Heart right ventricle (tissue), 16 donors: ENCODE measurements around the gene SORCS3. TPM values are rescaled to one million over a fixed set of nuclear protein-coding genes. Genes with fewer than 3 reads are reported as not detected.

ENCODE experiments used
- ATAC-seq, 8 donors: fragments of 200-7000 bp; cut with Tn5 transposase; one replicate each; pipeline ENCODE4 v1.9.1; 2020; ENCODE audit warnings: mild to moderate bottlenecking in 8 of 8, moderate library complexity in 8 of 8, moderate number of reproducible peaks in 1 of 8
- DNase-seq, 2 donors: peaks; one replicate each; pipeline ENCODE4 v3.0.0-alpha.2; 2020
- H3K27ac ChIP-seq, 10 donors: fragments of 200-600 bp; sonication (generic) in 2 of 10; one replicate each; pipeline versions ENCODE4 v1.5.0 to v1.8.0; 2020 to 2022; ENCODE audit warnings: mild to moderate bottlenecking in 3 of 10
- H3K27me3 ChIP-seq, 7 donors: fragments of 200-600 bp; one replicate each; pipeline ENCODE4 v1.8.0; 2021 to 2022; ENCODE audit warnings: mild to moderate bottlenecking in 2 of 7
- H3K36me3 ChIP-seq, 9 donors: fragments of 200-600 bp; sonication (generic) in 1 of 9; one replicate each; pipeline versions ENCODE4 v1.5.0 to v1.8.0; 2020 to 2022; ENCODE audit warnings: mild to moderate bottlenecking in 2 of 9
- H3K4me1 ChIP-seq, 9 donors: fragments of 200-600 bp; sonication (generic) in 1 of 9; one replicate each; pipeline versions ENCODE4 v1.5.0 to v1.8.0; 2020 to 2022; ENCODE audit warnings: mild to moderate bottlenecking in 4 of 9
- H3K4me3 ChIP-seq, 10 donors: fragments of 200-600 bp; sonication (generic) in 2 of 10; one replicate each; pipeline versions ENCODE4 v1.5.0 to v1.8.0; 2020 to 2022; ENCODE audit warnings: mild to moderate bottlenecking in 7 of 10, moderate library complexity in 2 of 10
- H3K9me3 ChIP-seq, 11 donors: fragments of 200-600 bp in 10 of 11; sonication (generic) in 2 of 11; one replicate each; pipeline versions ENCODE4 v1.5.0 to v1.8.0; 2013 to 2022; ENCODE audit warnings: mild to moderate bottlenecking in 2 of 11, control low read depth in 1 of 11, moderate library complexity in 1 of 11
- CTCF ChIP-seq, 9 donors: fragments of 200-600 bp; sonication (generic) in 2 of 9; IDR thresholded peaks; one replicate each; pipeline versions ENCODE4 v1.5.0 to v1.8.0; 2021 to 2022; ENCODE audit warnings: antibody characterized with exemption in 9 of 9, mild to moderate bottlenecking in 5 of 9, moderate library complexity in 1 of 9
- WGBS, 2 donors: extraction: QIAGEN DNeasy Blood & Tissue Kit; methylation state at CpG; one replicate each; pipeline ENCODE4 v1.1.7; 2013; ENCODE audit warnings: inconsistent platforms in 1 of 2; 5-methylcytosine and 5-hydroxymethylcytosine counted together
- intact Hi-C, 10 donors: fragments of 100-400 bp; cut with DNase I; formaldehyde crosslinking; loops; one replicate each; pipeline versions ENCODE4 v1.11.1 to v1.14.2; 2022
- polyA plus RNA-seq, 2 donors: library from polyadenylated mRNA; stranded (reverse); fragments of 200-250 nt; gene quantifications; one replicate each; pipeline ENCODE4 v1.2.3, GENCODE V29; 2013
- total RNA-seq, 10 donors: library from RNA; stranded (reverse); fragmentation: NEBNext Ultra II Directional in 3 of 10; extraction: Animal tissue kit (Norgen Biotek cat#: 25700) in 3 of 10; gene quantifications; one replicate each; pipeline versions ENCODE4 v1.2.1 to v1.2.4, GENCODE V29; 2021 to 2023
- donor health status: Arrhythmogenic right ventricular cardiomyopathy.
- donor health status: ischemic (EF 13 %, LVEDD 7.1; RV severe dilation, severe dysfunction).
- donor health status: healthy with polysubstance abuse.
- donor health status: DM: no; HTN: yes; CAD: no.
- donor health status: DM: no; HTN: no; CAD: no.
- donor health status: ischemic (EF 25% LVEDD 6.9; RV normal size, moderate dysfunction).
- donor health status: ischemic (EF 25% LVEDD 5.7; RV mildly dilated, moderate dysfunction).
- donor health status: healthy.
- donor health status: DM: yes; HTN: yes; CAD: no.
- donor health status: Ischemic cardiomyopathy.
- donor health status: ischemic (EF 35%, LVEDD 5.7; RV mildly dilated, moderate dysfunction).
- donor health status: nonischemic (EF 11% LVEDD 7.7; RV severe dilation, severe dysfunction).
- donor health status: DM: yes; HTN: yes; CAD: no.
- donor health status: PGD.
- donor health status: ischemic (EF 29% LVEDD 5.4; RV normal size, mild dysfunction).
- donor health status: nonischemic (EF 23%, LVEDD 6.1; RV moderate dilation, normal function).

SORCS3 gene
- total and polyA plus RNA-seq, 12 donors, result 0.01 to 0.09 (median 0.05) TPM; not detected in 4

DNA sequence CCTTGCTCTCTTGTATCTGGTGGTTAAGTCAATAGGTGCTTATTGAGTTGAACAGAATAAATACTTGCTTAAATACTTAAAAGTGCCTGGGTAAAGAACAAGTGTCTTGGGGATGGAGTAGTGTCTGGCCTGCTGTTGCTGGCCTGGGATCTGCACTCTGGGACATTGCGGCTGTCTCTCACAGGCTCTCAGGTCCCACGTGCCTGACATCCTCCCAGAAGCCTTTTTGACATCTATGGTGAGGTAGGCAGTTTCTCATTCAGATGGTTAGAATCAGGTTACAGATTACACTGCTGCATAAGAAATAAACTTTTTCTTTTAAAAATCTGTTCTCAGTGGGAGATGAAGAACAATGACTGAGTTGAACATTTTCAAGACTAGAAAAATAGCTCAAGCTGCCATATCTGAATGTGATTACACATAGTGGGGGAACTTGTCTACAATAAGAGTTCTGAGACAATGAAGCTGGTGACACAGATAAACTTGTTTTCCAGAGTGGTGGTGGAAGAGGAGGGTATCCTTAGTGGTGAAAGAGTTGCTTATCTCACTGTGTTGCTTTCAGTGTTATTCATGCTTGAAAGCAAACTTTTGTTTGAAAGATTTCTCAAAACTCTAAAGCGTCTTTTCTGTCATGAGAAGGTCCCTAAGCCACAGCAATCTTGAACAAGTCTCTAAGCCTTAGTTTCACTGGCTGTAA is 9.7 kb downstream of the SORCS3 start:
- no peak overlapping the region for H3K27ac ChIP-seq
- H3K27me3 ChIP-seq, result peaks cover 0 to 38% (median 13%) of the 10 kb centered on the region in 7 donors
- no peak overlapping the region for H3K4me3 ChIP-seq
- no peaks in the 10 kb centered on the region for H3K36me3 ChIP-seq
- H3K9me3 ChIP-seq, result no peaks in the 10 kb centered on the region
- H3K4me1 ChIP-seq, result no peaks in the 10 kb centered on the region
- DNase-seq (no peak), ATAC-seq (no peak)
- WGBS, 2 donors, result 62 to 68% methylated on average over 3 of the region's 3 CpGs
- no peak for TF ChIP-seq CTCF (IDR thresholded peaks at IDR 0.05)
- intact Hi-C loops, result loop anchor here in 5 of 10 donors (1.0 to 10.0 kb wide), 5 partner anchors 124 to 277 kb away; no protein-coding TSS in a partner anchor

DNA sequence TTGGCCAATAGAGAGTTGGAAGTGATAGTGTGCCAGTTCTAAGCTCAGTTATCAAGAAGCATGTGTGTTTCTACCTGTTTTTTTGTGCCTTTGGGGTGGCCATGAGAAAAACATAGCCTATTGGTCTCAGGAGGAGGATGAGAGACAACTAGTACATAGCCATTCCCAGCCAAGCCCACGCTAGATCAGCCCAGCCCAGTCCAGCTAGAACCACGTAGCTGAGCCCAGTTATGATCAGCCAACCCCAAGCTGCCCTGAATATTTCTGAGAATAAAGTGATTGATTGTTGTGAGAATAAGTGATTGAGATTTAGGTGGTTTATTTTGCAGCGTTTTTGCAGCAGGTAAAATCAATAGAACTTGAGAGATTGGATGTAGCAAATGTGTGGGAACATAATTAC is 15.9 kb downstream of the SORCS3 start:
- DNase-seq (no peak), ATAC-seq (no peak)
- WGBS, 2 donors, result 77 to 81% methylated on average over 3 of the region's 3 CpGs
- no peak overlapping the region for H3K27ac ChIP-seq
- no peaks in the 10 kb centered on the region for H3K36me3 ChIP-seq
- H3K4me1 ChIP-seq, result no peaks in the 10 kb centered on the region
- peaks cover 0 to 18% (median 14%) of the 10 kb centered on the region in 7 donors for H3K27me3 ChIP-seq
- TF ChIP-seq CTCF (IDR thresholded peaks at IDR 0.05), result no peak
- no peaks in the 10 kb centered on the region for H3K9me3 ChIP-seq
- intact Hi-C loops, result loop anchor here in 2 of 10 donors (5.0 to 10.0 kb wide), 2 partner anchors 100 to 118 kb away; no protein-coding TSS in a partner anchor
- H3K4me3 ChIP-seq, result no peak overlapping the region

DNA sequence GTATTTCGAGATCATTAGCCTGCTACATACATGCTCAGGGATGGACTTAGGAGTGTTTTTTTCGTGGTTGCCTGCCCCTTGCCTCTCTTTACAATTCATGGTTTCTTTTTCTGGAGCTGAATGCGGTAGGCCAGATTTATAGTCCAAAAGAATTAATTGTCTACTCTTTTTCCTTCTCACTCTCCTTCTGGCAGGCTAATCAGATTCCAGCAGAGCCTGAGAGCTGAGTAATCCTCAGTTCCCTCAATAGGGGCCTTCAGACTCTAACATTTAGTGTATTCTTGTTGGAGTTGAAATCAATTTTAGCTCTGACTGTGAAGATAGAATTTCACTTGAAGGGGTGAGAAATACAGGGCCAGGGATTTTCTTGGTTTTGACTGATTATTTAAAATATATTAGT is 16.4 kb downstream of the SORCS3 start:
- TF ChIP-seq CTCF (IDR thresholded peaks at IDR 0.05), result no peak
- no peak for DNase-seq
- Histone ChIP-seq H3K27ac (no peak overlapping the region), H3K36me3 (no peaks in the 10 kb centered on the region), H3K4me1 (no peaks in the 10 kb centered on the region), H3K27me3 (peaks cover 0 to 18% (median 14%) of the 10 kb centered on the region in 7 donors), H3K4me3 (no peak overlapping the region), H3K9me3 (no peaks in the 10 kb centered on the region)
- 55 to 75% methylated on average over 3 of the region's 3 CpGs for whole genome bisulfite sequencing, 2 donors
- intact Hi-C loops, result loop anchor here in 2 of 10 donors (5.0 to 10.0 kb wide), 2 partner anchors 100 to 117 kb away; no protein-coding TSS in a partner anchor
- ATAC-seq, result no peak

DNA sequence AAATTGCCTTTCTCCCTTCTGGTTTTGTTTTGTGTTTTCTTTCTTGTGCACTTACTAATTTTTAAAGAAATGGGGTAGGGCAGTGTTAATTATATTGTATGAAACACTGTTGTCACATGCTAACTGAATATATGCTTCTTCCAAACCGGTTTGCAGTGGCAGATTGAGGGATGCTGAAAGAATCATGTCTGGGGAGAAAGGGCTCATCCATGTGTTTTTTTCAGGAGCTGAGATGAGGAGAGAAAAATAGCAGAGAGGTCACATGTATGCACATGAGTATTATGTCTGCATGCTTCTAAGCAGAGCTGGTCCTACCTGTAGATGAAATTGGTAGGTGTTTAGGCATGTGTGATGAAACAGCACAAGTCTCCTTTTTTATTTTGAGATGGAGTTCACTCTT is 17.0 kb downstream of the SORCS3 start:
- TF ChIP-seq CTCF (IDR thresholded peaks at IDR 0.05), result no peak
- no peaks in the 10 kb centered on the region for H3K9me3 ChIP-seq
- H3K27me3 ChIP-seq, result peaks cover 0 to 18% (median 10%) of the 10 kb centered on the region in 7 donors
- H3K4me3 ChIP-seq, result no peak overlapping the region
- intact Hi-C loops, result loop anchor here in 2 of 10 donors (5.0 to 10.0 kb wide), 2 partner anchors 99 to 117 kb away; no protein-coding TSS in a partner anchor
- no peaks in the 10 kb centered on the region for H3K36me3 ChIP-seq
- H3K27ac ChIP-seq, result no peak overlapping the region
- 75 to 82% methylated on average over 1 of the region's 1 CpG for WGBS, 2 donors
- ATAC-seq, result no peak
- no peak for DNase-seq
- H3K4me1 ChIP-seq, result no peaks in the 10 kb centered on the region
